ENCODE results near the gene KBTBD13. TPM values are rescaled to one million over a fixed set of nuclear protein-coding genes. Genes with fewer than 3 reads are reported as not detected.

Gene KBTBD13
- total RNA-seq, 3 donors from 2014 or later (not counting 1 experiment from before 2014, with no cell fraction given), result not detected

GRCh38 chr15:65028338-65028737 is 48.2 kb upstream of the KBTBD13 start:
- Mint-ChIP-seq H3K27ac (peak overlapping the region; percentile 16 to 79), H3K36me3 (no peaks in the 10 kb centered on the region), H3K4me1 (peaks cover 13 to 15% of the 10 kb centered on the region in 2 donors), H3K9me3 (no peaks in the 10 kb centered on the region), H3K4me3 (peak overlapping the region; percentile 91), H3K27me3 (ENCODE audit: low read depth in 2 of 2) (peaks cover 0 to 13% of the 10 kb centered on the region in 2 donors)
- no peak for TF ChIP-seq CTCF (IDR thresholded peaks at IDR 0.05)
- ATAC-seq (no peak), DNase-seq (peak in 1 of 2 donors; percentile 39)
- Histone ChIP-seq H3K36me3 (ENCODE audit: control insufficient read depth, insufficient read depth, low read length) (peaks cover 21% of the 10 kb centered on the region), H3K9me3 (ENCODE audit: control insufficient read depth, insufficient read depth, low read length) (no peaks in the 10 kb centered on the region), H3K27ac (ENCODE audit: low read length) (no peak overlapping the region), H3K4me3 (ENCODE audit: low read length) (peak overlapping the region; percentile 79), H3K4me1 (ENCODE audit: control insufficient read depth, insufficient read depth, low read length) (peaks cover 20% of the 10 kb centered on the region), H3K27me3 (ENCODE audit: control insufficient read depth, insufficient read depth, low read length) (peaks cover 4% of the 10 kb centered on the region)
- intact Hi-C loops (cut with micrococcal nuclease), result no loop called here
- WGBS (ENCODE audit: insufficient coverage), result 22% methylated on average over 9 of the region's 10 CpGs

- TF ChIP-seq CTCF (IDR thresholded peaks at IDR 0.05), result no peak
- intact Hi-C loops (cut with micrococcal nuclease), result loop anchor here (1.0 kb wide), 1 partner anchor 39 kb away; no protein-coding TSS in a partner anchor
- ATAC-seq (peak; percentile 97), DNase-seq (peak; percentile 87 to 94)
- Mint-ChIP-seq H3K4me1 (peaks cover 13 to 20% of the 10 kb centered on the region in 2 donors), H3K36me3 (no peaks in the 10 kb centered on the region), H3K27ac (peak within 1 kb of the TSS; percentile 16 to 79), H3K27me3 (ENCODE audit: low read depth in 2 of 2) (peaks cover 0 to 13% of the 10 kb centered on the region in 2 donors), H3K4me3 (peak within 1 kb of the TSS; percentile 91), H3K9me3 (no peaks in the 10 kb centered on the region)
- peak within 1 kb of the TSS; percentile 79 for H3K4me3 ChIP-seq (ENCODE audit: low read length)
- H3K9me3 ChIP-seq (ENCODE audit: control insufficient read depth, insufficient read depth, low read length), result no peaks in the 10 kb centered on the region
- peaks cover 4% of the 10 kb centered on the region for H3K27me3 ChIP-seq (ENCODE audit: control insufficient read depth, insufficient read depth, low read length)
- H3K4me1 ChIP-seq (ENCODE audit: control insufficient read depth, insufficient read depth, low read length), result peaks cover 20% of the 10 kb centered on the region
- peaks cover 19% of the 10 kb centered on the region for H3K36me3 ChIP-seq (ENCODE audit: control insufficient read depth, insufficient read depth, low read length)
- under 1% methylated on average over 71 of the region's 73 CpGs for WGBS (ENCODE audit: insufficient coverage)
- H3K27ac ChIP-seq (ENCODE audit: low read length), result peak within 1 kb of the TSS; percentile 49
Measured at GRCh38 chr15:65028921-65029735, 47.4 kb upstream of the KBTBD13 start, which contains the start of gene MTFMT. Gene MTFMT, minus strand, starts transcription at chr15:65029639. Its CDS starts 26 bp downstream, at chr15:65029613.

GRCh38 chr15:65029736-65030208 is 46.8 kb upstream of the KBTBD13 start:
- WGBS (ENCODE audit: insufficient coverage), result 86% methylated on average over 9 of the region's 12 CpGs
- H3K27ac Mint-ChIP-seq, result peak overlapping the region in 1 of 2 donors; percentile 79

More at GRCh38 chr15:65029736-65030208, 46.8 kb upstream of the KBTBD13 start:
- no peaks in the 10 kb centered on the region for H3K9me3 Mint-ChIP-seq
- no peak for TF ChIP-seq CTCF (IDR thresholded peaks at IDR 0.05)
- intact Hi-C loops (cut with micrococcal nuclease), result loop anchor here (1.0 kb wide), 1 partner anchor 39 kb away; no protein-coding TSS in a partner anchor
- ATAC-seq (no peak), DNase-seq (no peak)
- peak overlapping the region; percentile 40 for H3K4me3 Mint-ChIP-seq
- H3K4me1 ChIP-seq (ENCODE audit: control insufficient read depth, insufficient read depth, low read length), result peaks cover 20% of the 10 kb centered on the region
- H3K4me1 Mint-ChIP-seq, result peaks cover 13 to 20% of the 10 kb centered on the region in 2 donors
- no peaks in the 10 kb centered on the region for H3K36me3 Mint-ChIP-seq
- no peak overlapping the region for H3K27ac ChIP-seq (ENCODE audit: low read length)
- H3K36me3 ChIP-seq (ENCODE audit: control insufficient read depth, insufficient read depth, low read length), result peaks cover 15% of the 10 kb centered on the region
- peaks cover 0 to 13% of the 10 kb centered on the region in 2 donors for H3K27me3 Mint-ChIP-seq (ENCODE audit: low read depth in 2 of 2)
- no peaks in the 10 kb centered on the region for H3K9me3 ChIP-seq (ENCODE audit: control insufficient read depth, insufficient read depth, low read length)
- peaks cover 4% of the 10 kb centered on the region for H3K27me3 ChIP-seq (ENCODE audit: control insufficient read depth, insufficient read depth, low read length)
- no peak overlapping the region for H3K4me3 ChIP-seq (ENCODE audit: low read length)

Measured in natural killer cell (primary cell).